GM12878 (cell line): Measurements from ENCODE around the gene RER1.

Experiments used
- CEBPB ChIP-seq, 2 experiments: fragments of 150-350 bp in 1 of 2; IDR thresholded peaks; 2 replicates each; pipeline ENCODE4 v1.6.1; 2012 to 2014; ENCODE audit warnings: low read depth in 2 of 2, low read length in 2 of 2, borderline replicate concordance in 1 of 2, inconsistent platforms in 1 of 2
- CHD2 ChIP-seq: IDR thresholded peaks from 2 replicates; pipeline ENCODE4 v1.6.1; 2011; ENCODE audit warnings: low read depth, low read length, improper control_type of control experiment, borderline replicate concordance
- CTCF ChIP-seq, 3 experiments: IDR thresholded peaks in 2 of 3; conservative IDR thresholded peaks in 1 of 3; 2 replicates each; pipeline ENCODE4 v1.5.1; 2011; ENCODE audit warnings: low read depth in 3 of 3, low read length in 3 of 3, mild to moderate bottlenecking in 3 of 3, control low read depth in 2 of 3, moderate library complexity in 2 of 3, inconsistent platforms in 1 of 3, mixed read lengths in 1 of 3; ENCODE audit not compliant: control insufficient read depth in 2 of 3, insufficient read depth in 1 of 3; ENCODE audit errors: extremely low read depth in 1 of 3
- EED ChIP-seq: sonication (generic); IDR thresholded peaks from 2 replicates; pipeline ENCODE4 v1.6.1; 2016; ENCODE audit warnings: antibody characterized with exemption, low read depth
- MXI1 ChIP-seq: fragments of 150-350 bp; IDR thresholded peaks from 2 replicates; pipeline ENCODE4 v1.6.1; 2011; ENCODE audit warnings: low read depth, mild to moderate bottlenecking, inconsistent platforms, low read length, improper control_type of control experiment
- POLR2A ChIP-seq: IDR thresholded peaks from 2 replicates; pipeline ENCODE4 v1.6.1; 2011; ENCODE audit warnings: low read depth, mild to moderate bottlenecking, low read length
- POLR2AphosphoS5 ChIP-seq: IDR thresholded peaks from 2 replicates; pipeline ENCODE4 v1.6.1; 2011; ENCODE audit warnings: mild to moderate bottlenecking, low read length, inconsistent platforms
- SREBF2 ChIP-seq: IDR thresholded peaks from 2 replicates; pipeline ENCODE4 v1.6.1; 2012; ENCODE audit warnings: mild to moderate bottlenecking, low read length
- TAF1 ChIP-seq: IDR thresholded peaks from 2 replicates; pipeline ENCODE4 v1.6.1; 2011; ENCODE audit warnings: mild to moderate bottlenecking, low read depth, low read length, borderline replicate concordance
- USF1 ChIP-seq: IDR thresholded peaks from 2 replicates; pipeline ENCODE4 v1.6.1; 2011; ENCODE audit warnings: borderline replicate concordance, low read depth, mild to moderate bottlenecking, moderate library complexity, mixed read lengths, low read length; ENCODE audit not compliant: insufficient read depth; ENCODE audit errors: extremely low read length

- TF ChIP-seq EED = no peak
- no peak for TF ChIP-seq MXI1
- TF ChIP-seq CTCF (IDR thresholded peaks at IDR 0.05 in 2 of 3, conservative IDR thresholded peaks at IDR 0.05 in 1 of 3; ENCODE audit: control insufficient read depth in 2 of 3, extremely low read depth in 1 of 3, insufficient read depth in 1 of 3, low read depth in 3 of 3, low read length in 3 of 3) = no peak
- no peak for TF ChIP-seq CEBPB (IDR thresholded peaks at IDR 0.05; ENCODE audit: borderline replicate concordance in 1 of 2, low read depth in 2 of 2, low read length in 2 of 2)
- no peak for TF ChIP-seq CHD2
- TF ChIP-seq TAF1 = no peak
- no peak for TF ChIP-seq POLR2A
- TF ChIP-seq POLR2AphosphoS5 = no peak
- no peak for TF ChIP-seq USF1
- TF ChIP-seq SREBF2 = no peak
These were observed 37.8 kb upstream of the RER1 start for GRCh38 chr1:2353551-2354438.
